Activated CD4-positive, alpha-beta T cell treated with anti-CD3 and anti-CD28 coated beads, Interleukin-2, amount 10 ng/mL, durations not matched to agents 24 days and 14 days (primary cell): ENCODE measurements around the gene ZNF776. TPM values are rescaled to one million over a fixed set of nuclear protein-coding genes. Genes with fewer than 3 reads are reported as not detected.
"Not testable (repeated sequence)": the region's sequence is repeated elsewhere in the genome, so short reads cannot be mapped to it uniquely, and the experiment has no call there.

Source experiments
- DNase-seq: peaks from one replicate; pipeline ENCODE4 v3.0.0; 2022
- H3K27ac Mint-ChIP-seq: one replicate; pipeline ENCODE4 v1.8.0; 2022; ENCODE audit warnings: mild to moderate bottlenecking, mixed read lengths
- H3K27me3 Mint-ChIP-seq: one replicate; pipeline ENCODE4 v1.8.0; 2022; ENCODE audit warnings: mixed read lengths
- H3K36me3 Mint-ChIP-seq: one replicate; pipeline ENCODE4 v1.8.0; 2022; ENCODE audit warnings: low read depth, mild to moderate bottlenecking, mixed read lengths
- H3K4me1 Mint-ChIP-seq: one replicate; pipeline ENCODE4 v1.8.0; 2021; ENCODE audit warnings: mixed read lengths
- H3K4me3 Mint-ChIP-seq: one replicate; pipeline ENCODE4 v1.8.0; 2022; ENCODE audit warnings: mild to moderate bottlenecking, moderate library complexity, mixed read lengths
- H3K9me3 Mint-ChIP-seq: one replicate; pipeline ENCODE4 v1.8.0; 2021; ENCODE audit warnings: mixed read lengths
- intact Hi-C: fragments of 100-400 bp; cut with micrococcal nuclease; formaldehyde crosslinking; loops from one replicate; pipeline ENCODE4 v1.15.1; 2023
- total RNA-seq: library from RNA; stranded (reverse); gene quantifications from 2 replicates; pipeline ENCODE4 v1.2.3, GENCODE V29; 2022

The ZNF776 gene
- total RNA-seq, 1 donor from 2014 or later: 7.5 TPM

DNA sequence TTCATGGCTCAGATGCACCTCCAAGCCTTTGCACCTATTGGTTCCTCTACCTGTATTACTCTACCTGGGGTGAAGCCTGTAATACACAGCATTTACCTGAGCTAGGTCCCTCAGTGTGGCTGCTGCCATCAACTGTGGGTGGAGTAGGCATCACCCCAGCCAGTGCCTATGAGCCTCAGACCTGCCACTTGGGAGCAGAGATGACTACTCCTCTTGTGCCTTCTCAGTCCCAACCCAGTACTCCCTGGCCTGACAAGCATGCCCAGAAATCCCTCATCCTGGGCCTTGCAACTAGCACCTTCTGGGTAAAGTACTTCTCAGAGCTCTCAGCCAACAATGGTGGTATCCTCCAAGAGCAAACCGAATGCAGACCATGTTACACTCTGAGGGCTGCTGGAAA, 50.0 kb downstream of the ZNF776 start:
- H3K4me3 Mint-ChIP-seq, H3K27ac Mint-ChIP-seq, H3K4me1 Mint-ChIP-seq, H3K27me3 Mint-ChIP-seq, DNase-seq, intact Hi-C loops: not testable (repeated sequence)
- Mint-ChIP-seq H3K9me3 (peaks cover 11% of the 10 kb centered on the region), H3K36me3 (peaks cover 69% of the 10 kb centered on the region)

DNA sequence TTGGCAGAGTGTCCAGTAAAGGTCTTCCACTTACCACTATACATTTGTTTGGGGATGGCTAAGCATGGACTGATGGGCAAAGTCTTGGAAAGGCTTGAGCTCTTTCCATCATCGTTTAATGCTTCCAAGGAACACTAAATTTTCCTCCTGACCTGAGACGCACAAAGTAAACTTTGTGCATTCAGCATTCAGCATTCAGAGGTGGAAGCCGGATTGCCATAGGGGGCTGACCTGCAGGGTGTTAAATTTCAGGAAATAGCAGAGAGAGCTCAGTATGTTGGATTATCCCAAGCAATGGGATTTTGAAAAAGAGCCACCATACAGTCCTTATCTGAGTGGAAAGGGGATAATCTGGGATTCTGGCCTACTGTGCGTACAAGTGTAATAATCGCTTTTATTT, 54.1 kb downstream of the ZNF776 start:
- Mint-ChIP-seq H3K4me3 (no peak overlapping the region), H3K36me3 (peaks cover 56% of the 10 kb centered on the region), H3K9me3 (peaks cover 6% of the 10 kb centered on the region), H3K27me3 (no peaks in the 10 kb centered on the region), H3K4me1 (peaks cover 12% of the 10 kb centered on the region), H3K27ac (no peak overlapping the region)
- no peak for DNase-seq
- intact Hi-C loops: no loop called here

DNA sequence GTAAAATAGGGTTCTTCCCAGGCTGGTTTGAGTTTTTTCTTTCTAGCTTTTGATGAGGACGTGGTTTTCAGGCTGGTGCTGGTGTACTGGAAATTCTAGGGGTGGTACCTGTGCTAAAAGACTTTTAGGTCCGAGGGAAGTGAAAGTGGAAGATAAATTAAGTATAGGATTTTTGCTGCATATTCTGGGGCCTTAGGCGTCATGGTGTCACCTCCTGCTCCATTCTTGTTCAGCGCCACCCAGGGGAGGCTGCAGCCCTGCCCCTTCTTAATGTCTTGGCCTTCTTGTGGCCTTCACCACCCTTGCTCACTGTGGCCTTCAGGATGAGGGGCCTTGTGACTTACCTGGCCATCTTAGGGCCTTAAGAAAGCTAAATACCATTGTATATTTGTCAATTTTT, 55.7 kb downstream of the ZNF776 start:
- intact Hi-C loops: no loop called here
- peaks cover 54% of the 10 kb centered on the region for H3K36me3 Mint-ChIP-seq
- DNase-seq: no peak
- H3K27me3 Mint-ChIP-seq: no peaks in the 10 kb centered on the region
- peaks cover 5% of the 10 kb centered on the region for H3K9me3 Mint-ChIP-seq
- no peak overlapping the region for H3K4me3 Mint-ChIP-seq
- peaks cover 12% of the 10 kb centered on the region for H3K4me1 Mint-ChIP-seq
- H3K27ac Mint-ChIP-seq: no peak overlapping the region

DNA sequence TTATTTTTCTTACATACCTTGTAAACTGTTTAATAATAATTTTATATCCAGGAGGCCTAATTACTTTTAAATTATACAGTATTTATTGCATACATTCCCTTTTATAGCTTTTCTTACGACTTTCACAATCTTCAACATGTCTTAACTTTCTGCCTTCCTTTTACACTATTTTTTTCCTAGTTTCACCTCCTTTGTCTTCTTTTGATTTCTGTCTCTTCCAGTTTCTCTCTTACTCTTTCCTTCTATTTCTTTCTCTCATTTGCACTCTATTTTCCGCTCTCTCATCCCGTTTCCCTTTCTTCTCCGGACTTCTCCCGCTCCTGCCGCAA, 56.6 kb downstream of the ZNF776 start:
- H3K4me3 Mint-ChIP-seq: peak overlapping the region; percentile 55
- no peak for DNase-seq
- H3K36me3 Mint-ChIP-seq: peaks cover 60% of the 10 kb centered on the region
- H3K27ac Mint-ChIP-seq: no peak overlapping the region
- H3K27me3 Mint-ChIP-seq: no peaks in the 10 kb centered on the region
- peaks cover 5% of the 10 kb centered on the region for H3K9me3 Mint-ChIP-seq
- H3K4me1 Mint-ChIP-seq: peaks cover 12% of the 10 kb centered on the region
- intact Hi-C loops: no loop called here

DNA sequence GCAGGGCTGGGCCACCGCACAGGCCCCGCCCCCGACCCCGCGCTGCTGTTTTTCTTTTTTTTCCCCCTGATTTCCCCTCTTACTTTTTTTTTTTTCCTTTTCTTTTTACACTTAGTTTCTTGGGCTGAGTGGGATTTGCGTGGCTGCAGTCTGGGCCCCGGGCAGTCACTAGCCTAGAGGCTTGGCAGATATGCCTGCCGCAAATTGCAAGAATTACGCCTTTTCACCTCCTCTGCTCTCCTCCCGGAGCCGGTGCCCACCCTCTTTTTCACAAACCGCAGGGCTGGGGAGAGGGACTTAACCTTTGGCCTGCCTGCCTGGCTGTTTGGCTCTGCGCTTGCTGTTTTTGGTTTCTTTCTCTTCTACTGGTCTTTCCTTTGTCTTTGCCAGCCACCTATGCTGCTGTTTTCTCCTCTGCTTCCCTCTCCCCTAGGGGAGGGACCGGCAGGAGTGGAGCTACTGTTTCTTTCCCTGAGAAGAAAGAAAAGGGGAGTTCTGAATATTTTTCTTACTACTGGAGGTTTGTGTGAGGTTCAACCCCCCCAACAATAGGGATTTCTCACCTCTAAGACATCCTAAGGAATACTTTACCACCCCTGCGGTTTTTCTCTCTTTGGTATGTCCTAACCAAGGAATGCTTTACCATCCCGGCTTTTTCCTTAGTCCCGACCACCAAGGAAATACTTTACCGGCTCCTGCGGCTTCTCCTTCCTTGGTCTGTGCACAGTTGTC, 57.1 kb downstream of the ZNF776 start:
- peak overlapping the region; percentile 55 for H3K4me3 Mint-ChIP-seq
- no peak overlapping the region for H3K27ac Mint-ChIP-seq
- H3K4me1 Mint-ChIP-seq: peaks cover 12% of the 10 kb centered on the region
- intact Hi-C loops: no loop called here
- no peak for DNase-seq
- H3K27me3 Mint-ChIP-seq: no peaks in the 10 kb centered on the region
- peaks cover 5% of the 10 kb centered on the region for H3K9me3 Mint-ChIP-seq
- H3K36me3 Mint-ChIP-seq: peaks cover 61% of the 10 kb centered on the region

DNA sequence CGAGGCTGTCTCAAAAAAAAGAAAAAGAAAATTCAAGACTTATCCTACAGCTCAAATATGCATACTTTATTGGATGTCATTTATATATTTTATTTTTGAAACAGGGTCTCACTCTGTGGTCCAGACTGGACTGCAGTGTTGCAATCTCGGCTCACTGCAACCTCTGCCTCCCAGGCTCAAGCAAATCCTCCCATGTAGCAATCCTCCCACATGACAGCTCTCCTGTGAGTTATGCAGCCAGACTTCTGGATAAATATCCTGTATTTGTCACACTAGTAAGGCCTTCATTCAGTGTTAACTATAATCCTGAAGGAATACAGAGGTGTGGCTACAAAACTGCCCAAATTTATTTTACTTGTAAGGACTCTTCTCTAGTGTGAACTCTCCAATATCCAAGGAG, 60.9 kb downstream of the ZNF776 start:
- peaks cover 15% of the 10 kb centered on the region for H3K4me1 Mint-ChIP-seq
- H3K27ac Mint-ChIP-seq: no peak overlapping the region
- H3K4me3 Mint-ChIP-seq: no peak overlapping the region
- H3K9me3 Mint-ChIP-seq: no peaks in the 10 kb centered on the region
- intact Hi-C loops: no loop called here
- DNase-seq: no peak
- no peaks in the 10 kb centered on the region for H3K27me3 Mint-ChIP-seq
- H3K36me3 Mint-ChIP-seq: peaks cover 66% of the 10 kb centered on the region

Other genes starting within 250 kb of the ZNF776 start
- 4.9 and 5.1 TPM in 2 replicates for gene ZNF773, start 246.9 kb upstream of the ZNF776 start, total RNA-seq
- 4.0 and 4.9 TPM in 2 replicates for gene ZNF549, start 219.5 kb upstream of the ZNF776 start, total RNA-seq
- 7.4 and 9.3 TPM in 2 replicates for gene ZNF550, start 187.0 kb upstream of the ZNF776 start, total RNA-seq
- gene ZNF416, start 167.9 kb upstream of the ZNF776 start, total RNA-seq: 3.4 and 3.5 TPM in 2 replicates
- gene ZIK1, start 162.7 kb upstream of the ZNF776 start, total RNA-seq: 2.8 and 4.1 TPM in 2 replicates
- 4.5 and 5.7 TPM in 2 replicates for gene ZNF530, start 146.9 kb upstream of the ZNF776 start, total RNA-seq
- gene ZNF134, start 132.6 kb upstream of the ZNF776 start, total RNA-seq: 7.2 and 9.1 TPM in 2 replicates
- 7.7 and 10.0 TPM in 2 replicates for gene ZNF211, start 113.6 kb upstream of the ZNF776 start, total RNA-seq
- not detected in 2 replicates for gene ZSCAN4, start 77.9 kb upstream of the ZNF776 start, total RNA-seq
- 10.0 and 10.7 TPM in 2 replicates for gene ZNF551, start 64.8 kb upstream of the ZNF776 start, total RNA-seq
- gene ZNF154, start 37.6 kb upstream of the ZNF776 start, total RNA-seq: 3.1 and 3.9 TPM in 2 replicates
- 5.1 and 5.5 TPM in 2 replicates for gene ZNF671, start 19.2 kb upstream of the ZNF776 start, total RNA-seq
- gene ZNF586, start 22.9 kb downstream of the ZNF776 start, total RNA-seq: 11.5 and 13.5 TPM in 2 replicates
- 9.2 and 9.8 TPM in 2 replicates for gene ZNF552, start 68.1 kb downstream of the ZNF776 start, total RNA-seq
- gene ZNF587B, start 83.5 kb downstream of the ZNF776 start, total RNA-seq: 25.5 and 27.5 TPM in 2 replicates
- gene ZNF587, start 103.0 kb downstream of the ZNF776 start, total RNA-seq: 30.1 and 30.9 TPM in 2 replicates
- gene ZNF814, start 142.2 kb downstream of the ZNF776 start, total RNA-seq: 17.5 and 17.7 TPM in 2 replicates
- 9.7 and 11.6 TPM in 2 replicates for gene ZNF417, start 169.8 kb downstream of the ZNF776 start, total RNA-seq
- 1.2 and 1.5 TPM in 2 replicates for gene ZNF418, start 188.6 kb downstream of the ZNF776 start, total RNA-seq
- gene ZNF256, start 200.9 kb downstream of the ZNF776 start, total RNA-seq: 3.2 and 3.9 TPM in 2 replicates
- not detected in 2 replicates for gene C19orf18, start 227.7 kb downstream of the ZNF776 start, total RNA-seq